HFFc6 (cell line): ENCODE results near the gene NSF. TPM values are rescaled to one million over a fixed set of nuclear protein-coding genes. Genes with fewer than 3 reads are reported as not detected.

Experiments used
- DNase-seq: peaks from one replicate; pipeline ENCODE4 v3.0.0-alpha.2; 2018
- H3K27ac Mint-ChIP-seq: 2 replicates; pipeline ENCODE4 v1.8.0; 2020; ENCODE audit warnings: mild to moderate bottlenecking, mixed read lengths
- H3K27me3 Mint-ChIP-seq: 2 replicates; pipeline ENCODE4 v1.8.0; 2021; ENCODE audit warnings: mild to moderate bottlenecking, moderate library complexity, mixed read lengths; ENCODE audit not compliant: insufficient read depth
- H3K36me3 Mint-ChIP-seq: 2 replicates; pipeline ENCODE4 v1.8.0; 2021; ENCODE audit warnings: low read depth, mixed read lengths
- H3K4me1 Mint-ChIP-seq: 2 replicates; pipeline ENCODE4 v1.8.0; 2020; ENCODE audit warnings: low read depth, mixed read lengths
- H3K4me3 Mint-ChIP-seq: 2 replicates; pipeline ENCODE4 v1.8.0; 2020; ENCODE audit warnings: mild to moderate bottlenecking, moderate library complexity, mixed read lengths
- H3K9me3 Mint-ChIP-seq: 2 replicates; pipeline ENCODE4 v1.8.0; 2020; ENCODE audit warnings: mild to moderate bottlenecking, mixed read lengths
- CTCF ChIP-seq: fragments of 200-600 bp; sonication (generic); IDR thresholded peaks from 2 replicates; pipeline ENCODE4 v1.5.0; 2021; ENCODE audit warnings: antibody characterized with exemption, mild to moderate bottlenecking
- total RNA-seq, 6 experiments: library from RNA; stranded (reverse); fragmentation: NEBNext Ultra II Directional; extraction: Animal tissue kit (Norgen Biotek cat#: 25700); gene quantifications; 2 replicates in 1 of 6; 3 replicates in 5 of 6; pipeline ENCODE4 v1.2.3, GENCODE V29; 2021

NSF gene
- total RNA-seq, 6 experiments from 2014 or later = 87.7 to 118 (median 113) TPM

- H3K27ac Mint-ChIP-seq = no peak overlapping the region
- TF ChIP-seq CTCF = no peak
- no peak for DNase-seq
- H3K27me3 Mint-ChIP-seq = peaks cover 39% of the 10 kb centered on the region
- peaks cover 19% of the 10 kb centered on the region; the same call in 1 of the 2 replicates for H3K4me1 Mint-ChIP-seq
- H3K36me3 Mint-ChIP-seq = no peaks in the 10 kb centered on the region
- H3K4me3 Mint-ChIP-seq = no peak overlapping the region
- H3K9me3 Mint-ChIP-seq = no peaks in the 10 kb centered on the region
These were observed 206.6 kb downstream of the NSF start for GRCh38 chr17:46796956-46797530.

- H3K4me1 Mint-ChIP-seq = peaks cover 14% of the 10 kb centered on the region; the same call in 1 of the 2 replicates
- H3K27me3 Mint-ChIP-seq = peaks cover 26% of the 10 kb centered on the region
- no peaks in the 10 kb centered on the region; the same call in 1 of the 2 replicates for H3K36me3 Mint-ChIP-seq
- no peak for DNase-seq
- TF ChIP-seq CTCF = no peak
- H3K9me3 Mint-ChIP-seq = no peaks in the 10 kb centered on the region
- no peak overlapping the region for H3K27ac Mint-ChIP-seq
- H3K4me3 Mint-ChIP-seq = no peak overlapping the region
These were observed 210.1 kb downstream of the NSF start for GRCh38 chr17:46800573-46800972.

DNA sequence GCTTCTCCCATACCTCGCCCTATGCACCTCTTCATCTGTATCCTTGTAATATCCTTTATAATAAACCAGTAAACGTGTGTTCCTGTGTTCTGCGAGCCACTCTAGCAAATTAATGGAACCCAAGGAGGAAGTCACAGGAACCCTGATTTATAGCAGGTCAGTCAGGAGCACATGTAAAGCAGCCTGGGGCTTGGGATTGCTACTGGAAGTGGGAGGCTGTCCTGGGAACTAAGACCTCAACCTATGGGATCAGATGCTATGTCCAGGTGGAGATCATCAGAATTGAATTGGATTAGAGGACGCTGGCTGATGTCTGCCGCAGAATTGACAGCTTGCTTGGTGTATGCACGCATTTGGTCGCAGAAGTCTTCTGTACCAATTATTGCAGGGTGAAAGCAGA, 212.3 kb downstream of the NSF start:
- Mint-ChIP-seq H3K9me3 (no peaks in the 10 kb centered on the region), H3K4me1 (peaks cover 5% of the 10 kb centered on the region; the same call in 1 of the 2 replicates), H3K4me3 (no peak overlapping the region), H3K27me3 (peaks cover 23% of the 10 kb centered on the region), H3K36me3 (no peaks in the 10 kb centered on the region; the same call in 1 of the 2 replicates), H3K27ac (no peak overlapping the region)
- TF ChIP-seq CTCF = no peak
- DNase-seq = no peak

DNA sequence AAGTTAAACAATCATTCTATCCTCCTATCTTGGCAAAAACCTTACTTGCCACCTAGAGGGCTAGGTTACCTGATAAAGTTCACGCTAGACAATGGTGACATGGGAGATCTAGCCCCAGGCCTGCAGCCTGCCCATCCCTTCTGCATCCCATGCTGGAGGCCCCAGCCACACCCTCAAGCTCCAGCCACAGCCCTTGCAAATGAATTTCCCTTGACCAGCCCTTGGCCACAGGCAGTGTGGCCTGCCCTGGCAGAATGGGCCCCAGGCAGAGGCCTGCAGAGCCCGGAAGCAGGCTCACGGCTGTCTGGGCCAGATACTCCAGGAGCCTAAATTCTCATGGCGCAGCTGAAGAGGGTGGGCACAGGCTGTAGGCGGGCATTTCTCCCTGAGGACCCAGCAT, 213.1 kb downstream of the NSF start:
- no peak overlapping the region for H3K27ac Mint-ChIP-seq
- no peaks in the 10 kb centered on the region; the same call in 1 of the 2 replicates for H3K36me3 Mint-ChIP-seq
- DNase-seq = no peak
- H3K9me3 Mint-ChIP-seq = no peaks in the 10 kb centered on the region
- H3K4me1 Mint-ChIP-seq = peaks cover 5% of the 10 kb centered on the region; the same call in 1 of the 2 replicates
- H3K27me3 Mint-ChIP-seq = peaks cover 23% of the 10 kb centered on the region
- no peak overlapping the region for H3K4me3 Mint-ChIP-seq
- no peak for TF ChIP-seq CTCF

DNA sequence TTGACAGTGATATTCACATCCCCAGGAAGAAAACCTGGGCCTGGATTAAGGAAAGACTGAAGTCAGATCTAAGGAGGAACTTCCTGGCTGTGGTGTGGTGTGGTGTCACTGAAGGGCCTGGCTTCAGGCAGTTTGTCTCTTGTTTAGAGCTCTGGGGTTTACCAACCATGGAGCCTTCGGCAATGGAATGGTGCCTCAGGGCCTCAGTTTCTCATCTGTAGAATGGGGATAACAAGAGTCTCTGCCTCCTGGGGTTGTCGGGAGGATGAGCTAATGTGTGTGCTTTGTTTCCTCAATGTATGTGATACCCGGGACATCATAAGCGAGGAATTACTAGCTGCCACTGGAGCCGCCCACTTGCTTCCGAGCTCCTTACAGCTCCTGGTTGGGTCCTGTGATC, 215.3 kb downstream of the NSF start:
- TF ChIP-seq CTCF = no peak
- H3K36me3 Mint-ChIP-seq = no peaks in the 10 kb centered on the region; the same call in 1 of the 2 replicates
- no peak overlapping the region for H3K27ac Mint-ChIP-seq
- peaks cover 25% of the 10 kb centered on the region for H3K27me3 Mint-ChIP-seq
- no peak for DNase-seq
- H3K4me3 Mint-ChIP-seq = no peak overlapping the region
- peaks cover 6% of the 10 kb centered on the region for H3K4me1 Mint-ChIP-seq
- H3K9me3 Mint-ChIP-seq = no peaks in the 10 kb centered on the region

Other genes starting within 250 kb of the NSF start
- 10 to 100 TPM in 5 of 6 experiments, 1 to 10 TPM in 1; 9.9 to 14.3 (median 12.1) TPM for gene ARL17B, start 228.9 kb upstream of the NSF start, total RNA-seq
- 1 to 10 TPM; 2.5 to 3.7 (median 2.8) TPM for gene LRRC37A2, start 78.2 kb upstream of the NSF start, total RNA-seq
- 10 to 100 TPM in 1 of 6 experiments, 1 to 10 TPM in 5; 7.7 to 10.4 (median 8.2) TPM for gene ARL17A, start 11.0 kb upstream of the NSF start, total RNA-seq
- 1 to 10 TPM; 2.1 to 3.5 (median 3.2) TPM for gene WNT3, start 228.0 kb downstream of the NSF start, total RNA-seq